Erythroblast (primary cell): Measurements from ENCODE around the gene BTBD8.

ENCODE experiments used
- GATA1 ChIP-seq: IDR thresholded peaks from 2 replicates; pipeline ENCODE4 v1.6.1; 2011; ENCODE audit warnings: low read depth, mild to moderate bottlenecking, control low read depth, low read length, moderate library complexity
- POLR2A ChIP-seq: IDR thresholded peaks from 2 replicates; pipeline ENCODE4 v1.6.1; 2011; ENCODE audit warnings: mild to moderate bottlenecking, low read length

DNA sequence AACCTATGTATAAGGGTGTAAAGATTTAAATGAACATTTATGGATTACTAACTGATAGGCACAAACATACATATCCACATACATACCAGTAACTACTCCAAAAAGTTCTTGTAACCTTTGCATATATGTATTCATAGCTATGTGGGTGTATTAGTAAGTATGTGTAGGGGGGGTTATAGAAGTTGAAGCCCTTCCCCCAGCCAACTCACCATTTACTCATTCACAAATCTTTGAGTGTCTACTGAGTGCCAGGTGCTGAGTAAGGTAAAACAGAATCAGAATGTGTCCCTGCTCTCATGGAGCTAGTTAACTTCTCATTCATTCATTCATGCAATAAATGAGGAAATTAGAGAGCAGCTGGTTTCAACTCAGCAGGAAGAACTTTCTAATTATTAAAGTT is 138.9 kb downstream of the BTBD8 start:
- TF ChIP-seq POLR2A (no peak), GATA1 (no peak)
